GM18526 (cell line): Measurements from ENCODE around the gene OPN4.

Experiments used
- POLR2A ChIP-seq: IDR thresholded peaks from 3 replicates; pipeline ENCODE4 v1.6.1; 2011; ENCODE audit not compliant: insufficient read length; ENCODE audit errors: extremely low read depth

Gene OPN4

DNA sequence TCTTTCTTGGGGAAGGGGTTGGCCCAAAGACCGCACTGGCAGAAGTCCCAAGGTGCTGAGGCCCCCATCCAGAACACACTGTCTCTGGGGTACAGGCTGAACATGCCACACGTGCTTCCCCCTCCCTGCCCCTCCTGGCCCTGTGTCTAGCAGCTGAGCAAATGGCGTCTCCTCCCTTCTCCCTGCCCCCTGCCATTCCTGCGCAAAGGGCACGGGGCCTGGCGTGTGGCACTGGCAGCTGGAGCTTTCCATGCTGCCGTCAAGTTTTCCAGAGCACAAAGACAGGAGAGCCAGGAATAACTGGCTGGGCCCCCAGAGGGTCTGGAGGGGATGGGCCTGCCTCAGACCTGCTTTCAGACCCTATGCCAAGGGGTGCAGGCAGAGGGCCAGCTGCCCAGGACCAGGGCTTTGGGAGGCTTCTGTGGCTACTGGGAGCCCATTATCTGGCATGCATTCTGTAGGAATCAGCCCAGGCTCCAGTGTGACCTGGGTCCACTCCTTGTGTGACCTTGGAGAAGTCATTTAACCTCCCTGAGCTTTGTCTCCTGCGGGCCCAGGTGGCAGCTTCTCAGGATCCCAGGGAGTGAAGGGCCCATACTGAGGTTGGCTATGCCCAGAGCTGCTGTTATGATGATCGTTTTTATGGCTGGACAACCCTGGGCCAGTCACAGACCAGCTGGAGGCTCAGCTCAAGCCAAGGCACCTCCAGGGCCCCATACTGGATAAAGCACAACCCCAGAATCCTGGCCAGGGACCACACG lies 13.3 kb downstream of the OPN4 start:
- no peak for TF ChIP-seq POLR2A

DNA sequence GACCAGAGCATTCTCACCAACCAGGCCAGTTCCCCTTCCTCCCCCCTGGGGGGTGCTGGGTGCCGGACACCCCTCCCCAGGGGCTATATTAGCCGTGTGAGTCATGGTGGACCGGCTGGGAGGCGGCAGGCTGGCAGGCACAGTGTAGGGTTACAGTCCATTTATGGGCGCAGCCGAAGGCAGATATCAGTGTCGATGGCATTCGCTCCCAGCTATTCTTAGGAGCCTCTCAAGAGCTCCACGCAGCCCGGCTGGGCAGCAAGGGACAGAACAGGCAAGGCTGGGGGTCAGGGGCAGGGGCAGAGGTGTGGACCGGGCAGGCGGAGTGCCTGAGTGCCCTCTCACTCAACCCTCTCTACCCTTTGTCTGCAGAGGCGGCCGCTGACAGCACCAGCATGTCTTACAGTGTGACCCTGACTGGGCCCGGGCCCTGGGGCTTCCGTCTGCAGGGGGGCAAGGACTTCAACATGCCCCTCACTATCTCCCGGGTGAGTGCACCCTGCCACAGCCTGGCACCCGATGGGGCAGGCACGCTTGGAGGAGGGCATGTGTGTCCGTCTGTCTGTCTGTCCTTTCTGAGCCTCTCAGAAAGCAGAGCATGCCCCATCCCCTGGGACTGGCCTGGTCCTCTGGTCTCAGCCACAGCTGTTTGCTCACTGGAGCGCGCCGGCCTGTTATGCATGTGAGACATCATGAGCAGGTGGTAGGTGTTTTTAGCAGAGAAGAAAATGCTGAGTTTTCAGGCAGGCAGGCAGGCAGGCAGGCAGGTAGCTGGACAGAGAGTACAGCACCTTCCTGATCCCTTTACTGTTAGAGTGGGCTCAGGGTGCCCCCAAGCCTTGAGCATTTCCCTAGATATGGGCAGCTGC lies 14.2 kb downstream of the OPN4 start, which contains the start of gene LDB3:
Gene LDB3, plus strand, starts transcription at position 215 of the 869 bp plus-strand sequence. Its CDS starts 181 bp downstream, at position 396.
- TF ChIP-seq POLR2A = no peak

DNA sequence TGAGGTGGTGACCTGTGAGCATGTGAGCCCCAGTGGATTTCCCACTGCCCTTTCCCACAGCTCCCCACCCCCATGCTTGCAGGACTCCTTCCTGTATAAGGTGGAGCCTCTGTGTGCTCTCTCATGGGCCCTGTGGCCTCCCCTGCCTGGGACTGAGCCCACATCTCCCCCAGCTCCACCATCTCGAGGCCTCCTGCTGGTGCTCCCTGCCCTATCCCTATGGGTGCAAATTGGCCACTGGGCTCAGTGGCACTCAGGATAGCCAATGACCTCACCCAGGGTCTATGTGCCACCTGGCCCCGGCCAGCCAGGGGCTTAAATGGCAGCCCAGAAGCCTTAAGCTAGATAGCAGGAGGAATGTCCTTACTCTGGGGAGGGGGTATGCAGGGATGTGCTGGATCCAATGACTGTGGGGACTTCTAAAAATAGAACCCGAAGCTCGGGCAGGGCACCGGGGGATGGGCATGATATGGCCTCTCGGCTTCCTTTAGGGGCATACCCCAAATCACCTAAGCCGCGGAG lies 16.0 kb downstream of the OPN4 start:
- TF ChIP-seq POLR2A = no peak

- TF ChIP-seq POLR2A = no peak
These were observed 16.5 kb downstream of the OPN4 start for GRCh38 chr10:86670876-86671275.

DNA sequence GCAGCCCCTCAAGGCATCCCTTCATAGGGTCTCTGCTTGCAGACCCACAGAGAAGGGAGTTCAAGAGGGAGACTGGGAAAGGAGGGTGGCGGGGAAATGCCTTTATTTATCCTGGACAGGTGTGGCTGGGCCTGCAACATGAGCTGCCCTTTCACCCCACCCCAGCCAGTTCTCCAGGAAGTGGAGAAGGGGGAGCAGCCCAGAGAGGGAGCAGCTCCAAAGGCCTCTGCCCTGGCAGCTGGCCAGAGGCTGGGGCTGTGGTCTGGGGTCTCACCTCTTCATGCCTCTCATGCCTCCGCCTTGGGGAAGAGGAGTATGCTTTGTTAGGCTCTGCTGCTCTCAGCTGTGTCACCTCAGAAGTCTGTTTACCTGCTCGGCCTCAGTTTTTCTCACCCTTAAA lies 17.1 kb downstream of the OPN4 start:
- no peak for TF ChIP-seq POLR2A

DNA sequence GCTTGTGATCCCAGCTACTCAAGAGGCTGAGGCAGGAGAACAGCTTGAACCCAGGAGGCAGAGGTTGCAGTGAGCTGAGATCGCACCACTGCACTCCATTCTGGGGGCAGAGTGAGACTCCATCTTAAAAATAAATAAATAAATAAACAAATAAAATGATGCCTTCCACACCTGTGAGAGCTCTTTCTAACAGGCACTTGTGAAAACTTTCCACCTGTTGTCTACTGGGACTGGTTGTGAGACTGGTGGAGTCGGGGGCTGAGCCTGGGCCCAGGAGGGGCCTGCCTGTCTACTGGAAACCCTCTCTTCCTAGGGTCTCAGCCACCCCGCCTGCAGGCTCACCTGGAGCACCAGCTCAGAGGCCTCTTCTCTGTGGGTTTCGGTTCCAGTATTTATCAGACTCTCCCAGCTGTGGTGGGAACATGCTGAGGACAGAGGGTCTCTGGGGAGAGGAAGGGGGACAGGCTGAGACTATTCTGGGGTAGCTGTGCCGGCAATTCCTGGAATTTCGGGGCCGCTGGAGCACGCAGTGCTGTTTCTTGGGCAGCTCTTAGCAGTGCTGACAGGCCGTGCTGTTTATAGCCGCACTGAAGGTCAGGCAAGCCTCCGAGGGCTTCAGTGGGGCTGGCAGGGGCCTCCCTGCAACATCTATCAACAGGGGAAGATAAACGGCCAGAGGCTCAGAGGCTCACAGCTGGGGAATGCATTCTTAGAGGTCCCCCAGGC lies 17.8 kb downstream of the OPN4 start:
- TF ChIP-seq POLR2A = no peak

DNA sequence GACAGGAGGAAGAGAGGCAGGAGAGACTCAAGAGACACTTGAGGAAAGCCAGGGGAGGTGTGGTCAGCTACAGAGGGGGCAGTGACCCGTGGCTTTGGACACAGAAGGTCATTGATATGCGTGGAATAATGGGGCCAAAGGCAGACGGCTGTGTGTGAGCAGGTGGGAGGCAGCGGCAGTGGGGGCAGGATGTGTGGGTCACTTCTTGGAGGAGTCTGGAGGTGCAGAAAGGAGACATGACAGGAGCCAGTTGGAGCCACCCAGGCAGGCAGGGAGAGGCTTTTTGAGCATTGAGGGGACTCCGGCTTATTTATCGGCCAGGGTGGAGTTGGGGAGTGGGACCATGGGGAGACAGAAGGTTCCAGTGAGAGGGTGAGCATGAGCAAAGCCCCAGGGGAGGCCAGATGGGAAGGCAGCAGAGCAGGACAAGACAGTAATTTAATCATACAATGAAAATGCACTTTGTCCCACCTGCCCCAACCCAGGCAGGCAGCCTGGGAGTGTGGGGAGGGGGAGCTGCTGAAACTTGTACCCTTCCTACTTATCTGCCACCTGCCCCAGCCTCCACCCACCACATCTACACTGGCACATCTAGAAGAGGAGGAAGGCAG lies 19.0 kb downstream of the OPN4 start:
- TF ChIP-seq POLR2A = no peak

GRCh38 chr10:86673827-86674581 lies 19.7 kb downstream of the OPN4 start:
- TF ChIP-seq POLR2A = no peak

DNA sequence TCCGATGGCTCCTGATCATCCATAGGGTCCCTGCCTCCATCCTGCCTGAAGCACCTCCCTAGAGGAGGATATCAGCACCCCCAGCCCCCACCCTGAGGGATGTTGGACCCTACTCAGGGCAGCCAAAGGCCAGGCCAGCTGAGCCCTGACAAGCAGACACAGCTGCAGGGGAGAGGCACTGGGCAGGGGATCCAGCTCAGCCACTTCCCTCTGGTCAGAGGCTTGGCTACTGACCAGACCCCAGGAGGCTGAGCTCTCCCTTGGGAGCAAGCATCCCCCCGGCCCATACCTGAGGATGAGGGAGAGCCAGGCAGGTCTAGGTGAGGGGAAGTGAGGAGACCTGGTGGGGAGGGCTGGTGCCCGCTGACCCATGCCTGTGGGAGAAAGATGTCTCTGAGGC lies 20.6 kb downstream of the OPN4 start:
- no peak for TF ChIP-seq POLR2A

DNA sequence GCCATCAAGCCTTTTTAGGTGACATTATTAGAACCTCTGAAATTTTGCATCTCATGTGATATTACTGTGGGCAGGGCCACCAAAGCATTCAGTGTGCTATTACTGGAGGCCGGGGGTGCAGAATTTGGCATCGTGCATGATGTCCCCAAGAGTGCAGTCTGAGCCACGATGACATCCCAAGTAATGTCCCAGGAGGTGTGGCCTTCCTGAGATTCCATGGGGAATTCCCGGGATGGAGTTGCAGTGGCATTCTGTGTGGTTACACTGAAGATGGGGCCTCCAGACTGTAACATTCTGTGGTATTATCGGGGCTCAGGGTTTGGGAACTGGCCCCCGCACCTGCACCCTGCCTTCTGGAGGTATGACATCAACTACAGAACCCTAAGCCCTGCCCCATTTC lies 23.0 kb downstream of the OPN4 start:
- TF ChIP-seq POLR2A = no peak

DNA sequence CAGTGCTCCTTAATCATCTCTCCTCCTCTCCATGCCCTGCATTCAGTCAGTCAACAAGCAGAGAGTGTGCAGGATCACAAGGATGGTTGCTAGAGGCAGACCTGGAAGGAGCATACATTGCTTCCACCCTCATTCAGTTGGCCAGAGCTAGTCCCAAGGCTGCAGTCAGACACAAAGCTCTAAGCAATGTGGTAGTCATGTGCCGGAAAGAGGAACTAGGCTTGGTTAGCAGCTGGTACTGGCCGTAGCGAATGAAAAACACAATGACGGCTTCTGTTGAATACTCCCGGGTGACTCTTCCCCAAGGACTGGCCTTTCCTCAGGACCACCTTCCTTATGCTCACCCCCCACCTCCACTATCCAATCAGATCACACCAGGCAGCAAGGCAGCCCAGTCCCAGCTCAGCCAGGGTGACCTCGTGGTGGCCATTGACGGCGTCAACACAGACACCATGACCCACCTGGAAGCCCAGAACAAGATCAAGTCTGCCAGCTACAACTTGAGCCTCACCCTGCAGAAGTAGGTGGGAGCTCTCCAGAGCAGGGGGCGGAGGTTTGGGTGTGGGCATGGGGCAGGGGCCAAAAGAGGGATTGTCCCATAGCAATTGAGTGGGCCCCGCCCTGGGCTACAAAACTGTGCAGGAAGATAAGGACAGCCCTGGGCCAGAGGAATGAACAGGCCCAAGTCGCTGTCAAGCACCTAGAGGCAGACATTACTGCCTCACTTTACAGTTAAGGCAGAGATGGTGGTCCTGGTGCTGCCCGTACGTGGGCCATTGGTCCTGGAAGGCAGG lies 24.8 kb downstream of the OPN4 start:
- TF ChIP-seq POLR2A = no peak

DNA sequence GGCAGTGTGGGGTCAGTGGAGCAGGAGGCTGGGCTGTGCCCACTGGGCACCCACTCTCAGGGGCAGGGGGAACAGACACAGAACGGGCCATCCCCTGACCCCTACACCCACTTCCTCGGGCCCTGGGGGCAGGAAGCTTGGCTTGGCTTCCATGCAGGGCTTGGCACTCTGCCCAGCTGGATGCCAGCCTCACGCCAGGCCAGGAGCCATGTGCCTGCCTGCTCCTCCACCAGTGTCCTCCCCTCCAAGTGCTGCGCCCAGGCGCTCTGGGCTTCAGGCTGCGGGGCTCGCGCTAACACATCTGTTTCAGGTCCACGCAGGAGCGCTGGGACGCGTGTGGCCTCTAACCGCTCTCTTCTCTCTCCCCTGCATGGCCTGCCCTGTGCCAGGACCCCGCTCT lies 26.7 kb downstream of the OPN4 start:
- no peak for TF ChIP-seq POLR2A

- no peak for TF ChIP-seq POLR2A
These were observed 27.5 kb downstream of the OPN4 start for GRCh38 chr10:86681722-86682386.
